SIG-M5 treated with dmso at 0.1 percent for 504 hours (cell line): ENCODE results near the gene OR9K2.
A peak's percentile ranks its signal among the peaks of the same experiment; 100 is the strongest.
"Not testable (repeated sequence)": the region's sequence is repeated elsewhere in the genome, so short reads cannot be mapped to it uniquely, and the experiment has no call there.

ENCODE experiments used
- DNase-seq: peaks from one replicate; lab custom pipeline; 2025; ENCODE audit not compliant: unreplicated experiment; lab: John Stamatoyannopoulos, UW

The OR9K2 gene

DNA sequence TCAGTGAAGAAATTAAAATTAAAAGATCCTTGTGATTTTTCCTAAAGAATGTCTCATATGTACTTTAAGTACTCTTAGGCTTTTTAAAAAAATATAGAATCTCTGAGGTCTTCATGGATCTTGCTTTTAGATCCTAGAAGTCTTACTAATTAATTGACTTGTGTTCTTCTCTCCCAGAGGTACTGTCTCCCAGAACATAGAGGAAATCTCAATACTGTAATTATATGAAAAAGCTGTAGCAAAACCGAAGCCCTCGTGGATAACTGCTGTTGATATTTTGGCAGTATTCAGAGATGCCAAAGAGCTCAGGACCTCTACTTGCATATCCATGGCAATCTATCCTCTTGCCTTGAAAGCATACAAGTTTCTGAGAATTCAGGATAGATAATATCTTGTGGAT is at the start of gene OR9K2:
TSS of gene OR9K2 (plus strand) at position 301 of the 400 bp plus-strand sequence. CDS start 3,429 bp downstream, outside the sequence.
- no peak for DNase-seq

- DNase-seq = no peak
Observed at GRCh38 chr12:55092579-55092978, 33.6 kb upstream of the OR9K2 start.

DNA sequence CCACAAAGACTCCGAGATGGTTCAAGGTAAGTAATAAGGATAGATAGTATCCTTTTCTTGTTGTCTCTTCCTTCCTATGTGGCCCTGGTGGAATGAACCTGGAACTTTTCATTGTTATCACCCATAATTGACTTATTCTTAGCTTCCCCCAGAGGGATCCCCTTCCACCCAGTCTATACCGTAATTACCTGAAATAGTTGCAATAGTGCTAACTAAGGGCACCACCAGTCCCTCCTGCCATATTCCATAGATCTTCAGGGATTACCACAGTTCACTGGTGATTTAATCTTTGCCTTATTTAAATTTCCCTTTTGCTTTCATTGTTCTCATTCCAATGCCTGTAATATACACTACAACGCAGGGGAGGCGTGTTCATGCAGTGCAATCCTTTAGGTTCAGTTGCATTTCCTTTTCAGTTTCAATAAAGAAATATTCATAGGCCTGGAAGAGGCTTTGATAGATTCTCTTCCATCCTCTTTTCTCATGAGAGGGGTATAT is 13.8 kb upstream of the OR9K2 start:
- no peak for DNase-seq

DNA sequence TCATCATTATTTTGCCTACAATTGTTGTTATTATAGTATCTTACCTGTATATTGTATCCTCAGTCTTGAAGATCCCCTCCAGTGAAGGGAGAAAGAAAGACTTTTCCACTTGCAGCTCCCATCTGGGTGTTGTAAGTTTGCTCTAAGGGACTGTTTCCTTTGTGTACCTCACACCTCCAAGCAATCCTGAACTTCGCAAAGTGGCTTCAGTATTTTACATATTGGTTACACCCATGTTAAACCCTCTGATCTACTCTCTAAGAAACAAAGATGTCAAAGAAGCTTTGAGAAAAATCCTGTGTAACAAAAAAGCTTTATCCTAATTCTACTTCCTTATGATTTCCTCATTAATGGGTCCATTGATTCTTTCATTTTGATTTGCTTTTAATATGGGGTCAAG is 10.1 kb upstream of the OR9K2 start:
- no peak for DNase-seq

GRCh38 chr12:55132816-55133215 is 6.6 kb downstream of the OR9K2 start:
- no peak for DNase-seq

DNA sequence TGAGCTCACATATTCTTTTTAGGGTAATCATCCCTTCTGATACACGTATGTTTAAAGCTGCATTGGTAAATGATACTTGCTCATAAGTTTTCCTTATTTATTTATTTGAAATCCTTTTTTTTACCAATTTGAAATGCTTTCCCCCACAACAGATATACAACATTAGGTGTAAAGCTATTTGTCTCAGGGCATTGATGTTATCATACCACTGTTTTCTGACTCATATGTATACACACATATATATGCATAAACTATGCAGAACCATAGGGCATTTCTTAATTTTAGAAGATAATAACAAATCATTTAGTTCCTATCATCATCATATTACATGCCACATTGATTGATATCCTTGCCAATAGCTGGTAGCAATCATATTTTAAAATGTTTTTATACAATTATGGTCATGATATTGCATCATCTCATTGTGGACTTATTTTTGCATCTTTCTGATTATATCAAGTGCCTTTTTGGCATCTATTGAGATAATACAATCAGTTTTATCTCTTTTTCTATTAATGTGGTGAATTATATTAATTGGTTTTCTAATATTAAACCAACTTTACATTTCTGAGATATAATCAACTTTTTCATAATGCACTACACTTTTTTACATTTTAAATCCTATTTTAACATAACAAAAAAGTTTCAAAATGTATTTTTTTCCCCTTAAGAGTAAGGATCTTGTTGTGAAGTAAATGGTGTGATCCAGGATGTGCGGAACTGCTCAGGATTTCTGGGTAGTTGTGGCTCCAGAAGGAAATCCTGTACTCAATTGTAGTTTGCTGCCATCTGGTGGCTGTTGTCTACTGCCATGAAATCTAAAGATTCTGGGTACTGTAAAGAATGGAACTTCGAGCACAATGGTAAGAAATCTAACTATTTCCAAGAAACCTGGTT is 16.7 kb downstream of the OR9K2 start:
- peak; percentile 53 for DNase-seq

GRCh38 chr12:55143566-55143870 is 17.3 kb downstream of the OR9K2 start:
- DNase-seq = no peak

- DNase-seq = not testable (repeated sequence)
Observed at GRCh38 chr12:55167010-55167640, 40.9 kb downstream of the OR9K2 start.

DNA sequence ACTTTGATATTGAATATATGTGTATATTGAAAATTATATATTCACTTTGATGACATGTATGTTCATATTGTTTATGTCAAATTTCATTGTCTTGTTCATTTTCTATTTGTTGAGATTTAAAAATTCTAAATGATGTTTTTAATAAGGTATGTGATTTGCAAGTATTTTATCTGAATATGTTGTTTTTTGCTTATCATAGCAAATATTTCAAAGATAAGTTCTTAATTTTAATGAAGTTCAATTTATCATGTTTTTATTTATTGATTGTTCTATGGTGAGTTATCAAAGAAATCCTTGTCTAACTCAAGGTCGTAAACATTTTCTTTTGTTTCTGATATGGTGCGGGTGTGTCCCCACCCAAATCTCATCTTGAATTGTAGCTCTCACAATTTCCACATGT is 45.2 kb downstream of the OR9K2 start:
- no peak for DNase-seq

- not testable (repeated sequence) for DNase-seq
Observed at GRCh38 chr12:55171846-55172245, 45.6 kb downstream of the OR9K2 start.

GRCh38 chr12:55172686-55173085 is 46.5 kb downstream of the OR9K2 start:
- no peak for DNase-seq

DNA sequence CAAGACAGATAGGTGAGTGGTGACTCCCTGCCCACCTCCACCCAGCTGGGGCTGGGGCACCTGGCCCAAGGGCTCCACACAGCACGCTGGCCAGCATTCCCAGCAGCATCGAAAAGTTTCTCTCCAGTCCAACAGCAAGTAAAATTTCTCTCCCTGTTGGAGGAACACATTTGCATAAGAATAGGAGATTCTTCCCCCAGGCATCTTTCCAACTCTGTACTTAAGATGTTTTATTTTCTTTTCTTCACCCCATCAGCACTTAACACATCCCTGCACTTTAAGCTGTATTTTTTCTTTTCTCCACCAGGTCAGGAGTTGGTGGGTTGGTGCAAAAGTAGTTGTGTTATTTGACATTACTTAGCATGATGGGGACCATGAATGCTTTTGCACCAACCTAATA is 47.2 kb downstream of the OR9K2 start:
- no peak for DNase-seq
